Stimulated activated naive CD4-positive, alpha-beta T cell treated with Interleukin-2 at 50 U/mL for 16 hours (primary cell): ENCODE results near the gene TGDS.
A peak's percentile ranks its signal among the peaks of the same experiment; 100 is the strongest.

Source experiments
- DNase-seq: peaks from one replicate; lab custom pipeline; 2025; lab: John Stamatoyannopoulos, UW

The TGDS gene

DNA sequence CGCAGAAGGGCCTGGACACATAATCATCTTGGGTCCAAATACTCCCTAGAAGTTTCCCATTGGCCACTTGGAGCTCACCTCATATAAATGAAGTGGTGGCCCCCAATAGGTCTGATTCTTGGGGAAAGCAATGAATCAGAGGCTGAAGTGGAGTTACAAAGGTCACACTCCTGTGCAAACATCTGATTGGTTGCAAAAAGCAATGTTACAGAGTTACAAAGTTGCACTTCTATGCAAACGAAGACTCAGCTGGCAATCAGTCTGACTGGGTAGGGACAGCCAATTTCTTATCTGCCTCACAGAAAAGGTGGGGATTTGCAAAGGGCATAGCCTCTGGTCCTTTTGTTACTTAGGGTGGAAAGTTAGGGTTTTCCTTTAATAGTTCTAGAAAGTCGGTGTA is 3.9 kb upstream of the TGDS start:
- DNase-seq, result no peak

DNA sequence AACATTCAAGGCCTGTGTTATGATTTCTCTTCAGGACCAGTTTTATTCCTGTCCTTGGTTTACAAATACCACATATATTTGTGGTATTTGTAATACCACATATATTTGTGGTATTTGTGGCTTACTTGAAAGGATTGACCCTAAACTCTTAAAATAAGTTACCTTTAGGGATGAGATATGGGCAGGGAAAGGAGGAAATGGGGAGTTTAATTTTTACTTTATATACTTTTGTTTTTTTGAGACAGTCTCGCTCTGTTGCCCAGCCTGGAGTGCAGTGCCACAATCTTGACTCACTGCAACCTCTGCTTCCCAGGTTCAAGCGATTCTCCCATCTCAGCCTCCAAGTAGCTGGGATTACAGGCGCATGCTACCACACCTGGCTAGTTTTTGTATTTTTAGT is 2.3 kb upstream of the TGDS start:
- DNase-seq, result no peak

DNA sequence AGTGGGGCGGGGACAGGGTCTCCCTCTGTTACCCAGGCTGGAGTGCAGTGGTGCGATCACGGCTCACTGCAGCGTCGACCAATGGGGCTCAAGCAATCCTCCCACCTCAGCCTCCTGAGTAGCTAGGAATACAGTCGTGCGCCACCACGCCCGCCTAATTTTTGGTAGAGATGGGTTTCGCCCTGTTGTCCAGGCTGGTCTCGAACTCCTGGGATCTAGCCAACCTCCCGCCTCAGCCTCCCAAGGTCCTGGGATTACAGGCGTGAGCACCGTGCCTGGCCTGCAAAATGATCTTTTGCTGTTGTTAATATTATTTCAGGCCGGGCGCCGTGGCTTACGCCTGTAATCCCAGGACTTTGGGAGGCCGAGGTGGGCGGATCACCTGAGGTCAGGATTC is 621 bp upstream of the TGDS start:
- no peak for DNase-seq

DNA sequence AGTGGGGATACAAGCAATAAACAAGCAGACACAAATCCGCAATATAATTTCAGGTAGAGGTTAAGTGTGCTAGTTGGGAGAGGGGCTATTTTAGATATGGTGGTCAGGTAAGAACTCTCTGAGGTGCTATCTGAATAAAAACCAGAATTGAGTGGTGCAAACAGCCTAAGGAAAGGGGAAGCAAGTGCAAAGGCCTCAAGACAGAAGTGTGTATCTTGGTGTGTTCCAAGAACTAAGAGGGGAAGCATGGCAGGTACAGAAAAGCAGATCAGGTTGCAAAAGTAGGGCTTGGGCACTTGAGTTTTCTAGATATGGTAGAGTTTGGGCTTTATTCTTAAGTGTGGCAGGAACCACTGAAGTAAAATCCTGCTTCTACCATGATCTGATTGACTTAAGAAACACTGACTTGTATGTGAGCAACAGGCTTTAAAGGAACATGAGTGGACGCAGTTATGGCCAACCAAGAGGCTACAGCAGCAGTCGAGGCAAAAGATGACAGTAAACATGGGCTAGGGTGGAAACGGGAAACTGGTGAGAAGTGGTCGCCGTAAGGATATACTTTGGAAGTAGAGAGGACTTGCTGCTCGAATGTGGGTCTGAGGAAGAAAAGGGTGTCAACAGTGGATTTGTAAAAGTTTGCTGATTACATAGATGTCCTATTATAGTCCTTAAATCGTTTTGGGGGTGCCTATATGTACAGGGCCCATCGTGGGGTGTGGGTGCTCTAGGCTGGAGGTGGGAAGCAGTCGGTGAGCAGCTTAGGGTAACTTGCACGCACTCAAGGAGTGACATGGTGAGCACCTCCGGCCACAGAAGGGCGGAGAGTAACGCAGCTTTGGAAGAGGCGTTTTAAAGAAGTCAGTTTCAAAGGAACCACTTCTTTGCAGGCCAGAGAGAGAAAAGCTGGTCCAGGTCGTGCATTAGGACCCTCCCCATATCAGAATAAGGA is 677 bp downstream of the TGDS start:
- peak; percentile 34 for DNase-seq

DNA sequence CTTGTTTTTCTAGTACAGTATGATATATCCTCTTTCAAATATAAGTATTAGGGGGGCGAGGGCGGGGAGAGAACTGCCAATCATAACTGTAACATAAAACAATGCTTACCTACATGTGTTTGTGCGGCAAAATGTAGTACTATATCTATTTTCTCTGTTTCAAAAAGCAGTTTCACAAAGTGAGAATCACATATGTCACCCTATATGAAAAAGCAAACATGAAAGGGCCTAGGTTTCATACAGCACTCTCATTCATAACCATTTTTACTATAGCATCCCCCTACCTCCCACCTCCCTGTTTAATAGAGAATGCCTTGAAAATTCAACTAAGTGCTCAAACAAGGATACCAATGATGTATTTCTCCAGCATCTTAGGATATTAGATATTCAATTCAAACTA is 5.2 kb downstream of the TGDS start:
- no peak for DNase-seq

DNA sequence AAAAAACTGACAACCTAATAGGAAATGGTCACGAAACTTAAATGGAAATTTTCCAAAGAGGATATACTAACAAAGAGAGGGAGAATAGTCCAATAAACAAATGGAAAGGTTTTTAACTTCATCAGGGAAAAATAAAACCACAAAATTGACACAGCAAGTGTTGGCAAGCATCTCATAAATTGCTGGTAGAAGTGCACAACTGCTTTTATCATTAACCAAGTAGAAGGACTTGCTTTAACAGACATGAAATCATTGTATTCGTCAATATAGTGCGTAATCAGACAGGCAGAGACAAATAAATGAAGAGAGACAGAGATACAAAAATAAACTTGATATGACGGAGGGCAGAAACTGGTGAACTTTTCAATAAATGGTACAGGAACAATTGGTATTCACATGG is 7.4 kb downstream of the TGDS start:
- DNase-seq, result no peak

DNA sequence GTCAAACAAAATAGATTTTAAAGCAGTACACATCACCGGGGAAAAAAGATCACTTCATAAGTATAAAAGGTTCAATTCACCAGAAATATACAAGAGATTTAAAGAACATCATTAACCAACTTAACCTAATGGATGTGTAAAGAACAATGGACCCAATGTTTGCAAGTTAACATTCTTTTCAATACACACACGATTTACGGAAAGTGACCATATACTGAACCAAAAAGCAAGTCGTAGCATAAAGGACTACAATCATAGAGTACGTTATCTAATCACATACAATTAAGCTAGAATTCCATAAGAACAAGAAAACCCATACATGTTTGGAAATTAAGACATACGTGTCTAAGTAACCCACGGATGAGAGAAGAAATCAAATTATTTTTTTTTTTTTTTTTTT is 9.6 kb downstream of the TGDS start:
- DNase-seq, result no peak

DNA sequence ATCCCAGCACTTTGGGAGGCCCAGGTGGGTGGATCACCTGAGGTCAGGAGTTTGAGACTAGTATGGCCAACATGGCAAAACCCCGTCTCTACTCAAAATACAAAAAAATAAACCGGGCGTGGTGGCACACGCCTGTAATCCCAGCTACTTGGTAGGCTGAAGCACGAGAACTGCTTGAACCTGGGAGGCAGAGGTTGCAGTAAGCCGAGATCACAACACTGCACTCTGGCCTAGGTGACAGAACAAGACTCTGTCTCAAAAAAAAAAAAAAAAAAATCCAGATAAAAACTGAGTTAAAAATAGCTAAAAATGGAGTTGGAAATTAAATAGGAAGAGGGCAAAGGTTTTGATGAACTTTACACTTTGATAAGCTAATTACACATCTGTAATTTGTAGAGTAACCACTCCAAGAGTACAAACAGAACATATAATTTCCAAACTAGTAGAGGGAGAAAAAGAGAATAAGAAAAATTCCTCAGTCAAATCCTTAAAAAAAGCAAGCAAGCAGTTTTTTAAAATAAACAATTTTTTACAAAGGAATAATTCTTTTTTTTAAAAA is 10.3 kb downstream of the TGDS start:
- DNase-seq, result no peak

DNA sequence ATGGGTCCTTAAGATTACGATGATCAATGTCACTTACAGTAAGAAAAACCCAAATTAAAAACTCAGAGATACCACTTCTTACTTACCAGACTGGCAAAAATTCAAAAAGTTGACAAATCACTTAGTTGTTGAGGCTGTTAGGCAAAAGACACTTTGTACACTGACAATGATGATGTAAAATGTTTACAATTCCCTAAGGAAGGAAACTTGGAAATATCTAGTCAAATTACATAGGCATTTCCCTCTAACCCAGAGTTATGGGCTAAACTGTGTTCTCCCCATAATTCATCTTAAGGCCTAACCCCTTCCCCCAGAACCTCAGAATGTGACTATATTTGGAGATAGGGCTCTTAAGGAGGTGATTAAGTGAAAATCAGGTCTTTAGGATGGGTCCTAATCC is 12.0 kb downstream of the TGDS start:
- DNase-seq, result no peak

DNA sequence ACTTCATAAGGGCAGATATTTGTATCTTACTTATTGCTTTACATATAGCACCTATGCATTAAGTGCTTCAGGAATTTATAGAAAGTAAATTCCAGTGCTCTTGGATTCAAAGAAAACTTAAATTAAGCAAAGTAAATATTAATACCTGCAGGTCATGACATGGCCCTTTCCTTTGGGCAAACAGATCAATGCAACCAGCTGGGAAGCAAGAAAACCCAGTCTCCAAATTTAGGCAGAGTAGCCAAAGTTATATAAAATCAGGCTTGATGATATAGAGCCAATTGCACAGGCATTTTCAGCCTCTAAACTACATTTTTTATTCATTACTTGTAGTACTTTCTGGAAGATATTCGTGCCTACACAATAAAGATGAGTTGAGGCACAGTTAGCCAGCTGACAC is 16.9 kb downstream of the TGDS start:
- no peak for DNase-seq

DNA sequence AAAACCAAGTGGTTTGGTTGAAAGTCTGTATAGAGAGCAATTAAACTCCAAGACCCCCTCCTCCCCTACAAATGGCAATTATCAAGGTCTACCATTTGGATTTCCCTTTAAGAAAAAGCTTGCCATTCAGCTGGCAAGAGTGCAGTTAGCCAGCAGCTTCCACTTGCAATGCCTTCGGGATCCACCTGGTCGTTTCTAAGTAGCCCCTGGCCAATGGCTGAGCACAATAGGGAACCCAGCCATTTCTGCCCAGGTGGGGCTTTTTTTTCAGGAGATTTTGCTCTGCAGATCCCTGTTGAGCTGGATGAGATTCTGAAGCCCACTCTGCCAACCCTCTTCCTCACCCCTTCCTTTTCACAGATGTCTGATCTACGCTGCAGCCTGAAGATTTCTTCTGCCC is 26.3 kb downstream of the TGDS start:
- DNase-seq, result no peak

DNA sequence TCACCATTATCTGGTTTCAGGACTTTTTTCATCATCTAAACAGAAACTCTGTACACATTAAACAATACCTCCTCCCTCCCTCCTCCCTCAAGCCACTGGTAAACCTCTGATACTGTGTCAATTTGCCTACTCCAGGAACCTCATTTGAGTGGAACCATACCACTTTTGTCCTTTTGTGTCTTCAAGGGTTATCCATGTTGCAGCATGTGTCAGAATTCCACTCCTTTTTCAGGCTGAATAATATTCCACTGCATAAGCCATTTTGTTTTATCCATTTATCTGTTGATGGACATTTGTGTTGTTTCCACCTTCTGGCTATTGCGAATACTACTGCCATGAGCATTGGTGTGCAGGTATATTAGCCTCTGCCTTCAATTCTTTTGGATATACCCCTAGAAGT is 27.5 kb downstream of the TGDS start:
- no peak for DNase-seq

DNA sequence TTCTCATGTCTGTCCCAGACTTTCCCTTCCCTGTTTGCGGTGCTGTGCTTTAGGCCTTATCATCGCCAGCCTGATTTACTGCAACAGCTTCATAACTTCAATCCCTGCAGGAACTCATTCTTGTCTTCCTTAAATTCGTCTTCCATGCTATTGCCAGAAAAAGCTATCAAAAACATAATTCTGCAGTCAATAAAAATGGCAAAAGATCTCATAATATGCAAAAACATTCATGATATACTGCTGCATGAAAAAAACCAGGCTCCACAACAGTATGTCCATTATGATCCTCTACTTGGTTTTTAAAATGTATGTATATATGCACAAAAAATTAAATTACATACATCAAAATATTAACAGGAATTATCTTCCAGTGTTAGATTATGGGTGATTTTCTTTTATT is 28.4 kb downstream of the TGDS start:
- no peak for DNase-seq

DNA sequence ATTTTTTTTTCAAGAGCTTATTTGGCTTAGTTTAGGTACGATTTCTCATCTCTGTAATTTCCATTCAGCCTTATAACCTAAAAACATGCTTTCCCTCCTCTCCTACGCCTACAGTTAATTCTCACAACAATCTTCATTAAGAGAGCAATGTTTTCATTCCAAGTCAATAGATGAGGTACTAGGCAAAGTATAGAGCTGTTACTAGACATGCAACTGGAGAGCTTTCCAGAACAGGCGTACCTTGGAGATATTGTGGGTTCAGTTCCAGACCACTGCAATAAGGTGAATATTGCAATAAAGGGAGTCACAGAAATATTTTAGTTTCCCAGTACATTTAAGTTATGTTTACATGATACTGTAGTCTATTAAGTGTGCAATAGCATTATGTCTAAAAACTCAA is 34.8 kb downstream of the TGDS start:
- no peak for DNase-seq

DNA sequence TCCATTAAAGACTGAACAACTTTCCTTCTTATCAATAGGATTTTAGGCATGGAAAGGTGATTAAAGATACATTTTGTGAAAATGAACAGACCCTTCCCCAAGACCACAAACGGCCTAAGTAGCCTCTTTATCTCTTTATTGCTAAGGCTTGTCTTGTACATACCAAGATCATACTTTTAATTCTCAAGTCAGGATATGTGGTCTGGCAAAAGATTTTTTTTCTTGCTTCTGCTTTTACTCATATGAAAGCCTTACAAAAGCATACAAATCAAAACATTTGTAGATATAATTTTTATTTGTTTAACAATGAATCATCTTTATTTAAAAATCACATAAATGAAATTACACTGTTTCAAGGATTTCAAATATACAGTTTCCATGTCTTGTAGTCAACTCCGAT is 35.8 kb downstream of the TGDS start:
- DNase-seq, result no peak

DNA sequence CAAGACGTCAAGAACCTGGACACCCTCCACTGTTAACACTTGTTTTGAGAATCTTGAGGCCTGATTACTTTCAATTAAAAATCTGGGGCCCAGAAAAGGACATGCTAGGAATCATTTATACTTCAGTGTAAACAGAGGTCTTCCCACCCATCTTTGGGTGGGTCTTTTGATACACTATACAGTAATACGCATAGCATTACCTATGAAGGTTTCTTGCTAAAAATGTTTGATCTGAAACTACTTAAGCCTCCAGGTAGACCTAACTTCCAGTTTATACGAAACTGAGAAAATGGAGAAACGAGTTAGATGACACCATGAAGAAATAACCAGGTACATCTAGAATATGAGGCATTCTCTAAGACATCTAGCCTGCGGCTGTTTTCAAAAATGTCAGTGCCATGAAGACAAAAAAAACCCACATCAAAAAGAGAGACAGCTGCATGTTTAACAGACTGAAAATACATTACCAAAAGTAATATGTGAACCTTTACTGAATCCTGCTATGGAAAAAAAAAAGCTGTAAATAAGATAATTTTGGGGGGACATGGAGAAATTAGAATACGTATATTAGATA is 36.6 kb downstream of the TGDS start:
- no peak for DNase-seq

DNA sequence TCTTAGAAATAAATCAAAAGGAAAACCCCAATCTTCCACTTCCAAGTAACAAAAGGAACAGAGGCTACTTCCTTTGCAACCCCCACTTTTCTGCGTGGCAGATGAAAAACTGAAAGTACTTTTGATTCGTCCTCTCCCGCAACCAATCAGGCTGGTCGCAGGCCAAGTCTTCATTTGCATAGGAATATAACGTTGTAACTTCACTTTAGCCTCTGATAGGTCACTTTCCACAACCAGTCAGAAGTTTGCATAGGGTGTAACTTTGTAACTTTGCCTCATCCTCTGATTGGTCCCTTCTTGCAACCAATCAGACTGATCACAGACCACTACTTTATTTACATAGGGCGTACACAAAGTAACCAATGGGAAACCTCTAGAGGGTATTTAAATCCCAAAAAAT is 37.2 kb downstream of the TGDS start:
- DNase-seq, result no peak

DNA sequence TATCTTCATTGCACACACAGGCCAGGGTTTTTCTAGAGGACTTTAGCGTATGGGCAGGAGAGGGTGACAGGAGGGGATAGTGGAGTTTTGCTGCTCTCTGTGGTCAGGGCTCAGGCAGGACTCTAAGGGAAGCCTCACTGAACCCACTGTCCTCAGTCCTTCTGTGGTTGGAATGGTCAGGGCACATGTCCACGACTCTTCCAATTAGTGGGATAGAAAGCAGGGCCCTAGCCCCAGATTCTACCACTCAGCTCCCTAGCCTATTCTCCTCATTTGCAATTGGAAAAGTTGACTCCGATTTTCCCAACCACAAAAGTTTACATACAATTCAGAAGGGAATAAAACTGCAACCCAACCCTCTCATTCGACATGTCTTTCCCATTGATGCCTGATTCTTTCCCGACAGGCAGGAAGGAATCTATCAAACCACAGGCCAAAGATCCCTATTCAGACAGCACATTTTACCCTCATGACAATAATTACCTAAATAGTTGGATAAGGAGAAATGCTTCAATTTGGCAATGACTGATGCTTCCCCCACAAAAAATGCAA is 38.2 kb downstream of the TGDS start:
- no peak for DNase-seq

DNA sequence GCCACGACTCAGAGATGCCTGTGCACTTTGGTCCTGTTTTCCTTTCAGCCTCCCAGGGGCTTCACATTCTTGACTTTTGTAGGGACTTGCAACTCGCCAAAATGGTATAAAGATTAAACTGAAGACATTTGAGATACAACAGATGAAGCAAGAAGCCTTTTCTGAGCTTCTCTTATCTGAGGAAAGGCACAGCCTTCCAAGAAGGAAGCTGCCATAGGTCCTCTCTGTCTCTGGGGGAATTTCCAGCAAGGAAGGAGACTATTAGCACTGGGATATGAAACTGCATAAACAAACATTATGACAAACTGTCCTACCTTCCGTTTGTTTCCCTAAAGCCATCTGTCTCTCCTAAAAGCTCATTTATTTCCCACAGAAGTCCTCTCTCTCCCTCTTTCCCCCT is 39.3 kb downstream of the TGDS start:
- DNase-seq, result no peak

DNA sequence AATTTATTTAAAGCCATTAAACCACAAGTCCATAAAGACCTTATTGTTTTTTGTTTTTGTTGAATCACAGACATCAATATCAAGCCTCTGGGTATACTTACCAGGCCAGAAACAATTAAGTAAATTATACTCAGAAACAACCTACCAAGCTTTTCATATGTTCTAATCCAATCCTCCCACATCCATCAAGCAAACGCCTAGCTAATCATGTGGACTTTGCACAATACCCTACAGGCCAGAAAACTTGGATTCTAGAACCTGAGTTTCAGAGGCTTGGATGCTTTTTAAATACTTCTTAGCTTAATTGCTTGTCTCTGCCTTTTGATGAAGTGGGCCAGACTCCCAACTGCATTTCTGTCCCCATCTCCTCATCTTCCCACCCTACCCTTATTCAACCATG is 39.9 kb downstream of the TGDS start:
- no peak for DNase-seq

DNA sequence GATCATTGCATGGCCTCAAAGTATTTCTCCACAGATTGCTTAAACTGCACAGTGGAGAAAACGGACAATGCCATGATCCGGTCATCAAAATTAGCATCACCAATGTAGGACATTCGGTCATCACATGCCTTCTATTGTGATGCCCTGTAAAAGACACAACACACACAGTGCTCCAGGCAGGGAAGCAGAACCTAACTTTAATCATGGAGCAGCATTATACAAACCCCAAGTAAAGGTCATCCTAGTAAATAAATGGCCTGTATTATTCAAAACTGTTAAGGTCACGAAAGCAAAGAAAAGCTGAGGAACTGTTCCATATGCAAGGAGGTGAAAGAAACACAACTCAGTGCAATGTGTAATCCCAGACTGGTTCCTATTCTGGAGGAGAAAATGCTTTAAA is 42.2 kb downstream of the TGDS start:
- no peak for DNase-seq

DNA sequence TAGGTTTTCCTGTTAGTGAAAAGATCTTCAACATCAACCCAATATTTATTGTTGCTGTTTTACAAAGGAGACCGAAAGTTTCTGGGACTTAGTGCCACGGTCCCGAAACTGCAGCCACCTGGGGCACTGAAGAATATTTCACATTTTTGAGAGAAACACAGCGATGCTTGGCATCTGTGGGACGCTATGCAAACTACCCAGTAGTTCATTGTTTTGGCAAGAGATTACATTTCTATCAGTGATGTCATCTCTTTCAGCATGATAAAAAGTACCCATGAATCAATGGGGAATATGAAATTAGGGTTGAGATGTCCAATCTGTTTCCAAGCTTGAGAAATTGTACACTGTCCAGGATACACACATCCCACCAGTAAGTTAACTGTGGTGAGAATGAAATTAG is 43.9 kb downstream of the TGDS start:
- no peak for DNase-seq

DNA sequence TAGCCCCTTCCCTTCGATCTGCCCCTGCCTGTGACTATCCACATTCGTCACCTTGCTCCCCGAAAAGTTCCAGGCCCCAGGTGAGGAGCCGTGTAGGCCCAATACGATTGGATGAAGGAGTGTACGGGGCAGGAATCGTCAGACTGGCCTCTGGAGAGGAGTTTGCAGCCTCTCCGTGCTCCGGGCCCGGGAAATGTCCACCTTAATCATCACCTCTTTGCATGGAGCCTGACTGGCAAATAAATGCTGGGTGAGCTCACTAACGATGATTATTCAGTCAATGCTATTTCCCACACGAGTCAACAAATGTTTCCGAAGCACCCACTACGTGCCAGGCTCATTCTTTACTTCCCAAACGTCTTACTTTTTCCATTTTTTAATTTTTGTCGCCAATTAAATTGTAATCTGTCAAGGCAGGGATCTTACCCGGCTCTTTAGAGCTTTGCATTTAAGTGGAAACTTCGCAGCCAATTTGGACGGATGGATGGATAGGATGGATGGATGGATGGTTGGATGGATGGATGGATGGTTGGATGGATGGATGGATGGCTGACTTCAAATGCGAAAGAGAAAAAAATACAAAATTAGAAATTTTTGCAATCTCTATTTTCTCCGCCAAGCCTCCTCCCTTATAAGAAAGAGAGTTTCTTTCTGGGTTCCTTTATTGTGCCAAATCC is 45.8 kb downstream of the TGDS start:
- DNase-seq, result no peak
